ENCODE data around the gene MMP27.

Gene MMP27

DNA sequence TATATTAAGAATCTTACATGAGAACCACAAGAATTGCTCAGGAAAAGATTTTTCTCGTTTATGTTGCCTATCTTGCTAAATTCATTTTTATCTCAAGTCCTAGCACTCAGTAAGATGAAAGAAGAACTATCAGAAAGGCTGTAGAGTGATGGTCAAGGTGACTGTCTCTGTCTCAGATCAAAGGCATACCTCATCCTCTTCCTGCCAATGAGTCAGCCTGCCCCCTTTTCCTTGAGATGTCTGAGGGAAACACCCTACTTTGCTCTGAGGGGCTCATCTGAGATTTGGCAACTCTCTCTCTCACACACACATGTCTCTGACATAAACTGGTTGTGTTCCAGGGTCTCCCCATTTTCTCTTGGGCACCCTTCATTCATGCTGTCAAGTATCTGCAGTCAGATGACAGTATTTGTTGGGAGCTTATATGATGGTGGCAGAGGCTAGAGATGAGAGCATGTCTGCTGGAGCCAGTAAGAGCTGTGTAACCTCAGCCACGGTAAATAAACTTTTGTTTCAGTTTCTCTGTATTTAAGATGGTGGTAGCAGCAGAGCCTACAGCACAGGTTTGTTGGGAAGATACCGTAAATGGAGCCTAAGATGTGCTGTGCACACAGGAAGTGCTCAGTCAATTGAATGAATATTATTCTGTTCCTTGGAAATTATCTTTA lies 1.6 kb downstream of the MMP27 start:
- no peak for DNase-seq (ENCODE audit: low read depth)

DNA sequence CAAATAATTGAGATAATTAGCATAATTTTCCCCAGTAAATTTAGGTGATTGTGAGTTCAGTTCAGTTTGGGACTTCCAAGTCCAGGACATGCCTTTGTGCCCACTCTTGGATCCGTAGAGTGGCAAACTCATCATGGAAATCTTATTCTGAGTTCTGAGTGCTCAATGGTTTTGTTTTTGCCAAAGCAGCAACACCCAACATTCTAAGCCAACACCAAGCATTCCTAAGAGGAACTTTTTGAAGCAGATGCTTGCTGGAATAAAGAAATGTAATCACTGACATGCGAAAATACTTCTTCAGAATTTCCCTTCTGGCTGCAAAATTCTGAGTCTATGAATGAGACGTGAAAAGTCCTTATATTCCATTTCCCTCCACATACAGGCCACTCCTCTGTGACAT lies 10.4 kb downstream of the MMP27 start:
- no peak for DNase-seq (ENCODE audit: low read depth)

DNA sequence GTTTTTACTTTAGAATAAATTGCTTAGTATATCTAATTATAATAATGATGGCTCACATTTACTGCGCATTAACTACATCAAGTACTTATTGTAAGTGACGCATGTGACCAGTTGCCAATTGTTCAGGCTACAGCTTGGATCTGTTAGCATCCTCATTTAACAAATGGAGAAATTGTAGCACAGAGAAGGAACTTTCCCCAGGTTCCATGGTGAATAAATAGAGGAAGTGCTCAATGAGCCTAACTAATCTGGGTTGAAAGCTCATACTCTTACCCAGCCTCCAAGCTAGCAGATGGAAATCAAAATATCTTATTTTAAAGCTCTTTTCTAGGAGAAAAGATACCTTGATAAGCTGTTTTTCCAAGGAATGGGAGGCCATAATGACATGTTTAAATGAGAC lies 19.8 kb downstream of the MMP27 start:
- no peak for DNase-seq (ENCODE audit: low read depth)

DNA sequence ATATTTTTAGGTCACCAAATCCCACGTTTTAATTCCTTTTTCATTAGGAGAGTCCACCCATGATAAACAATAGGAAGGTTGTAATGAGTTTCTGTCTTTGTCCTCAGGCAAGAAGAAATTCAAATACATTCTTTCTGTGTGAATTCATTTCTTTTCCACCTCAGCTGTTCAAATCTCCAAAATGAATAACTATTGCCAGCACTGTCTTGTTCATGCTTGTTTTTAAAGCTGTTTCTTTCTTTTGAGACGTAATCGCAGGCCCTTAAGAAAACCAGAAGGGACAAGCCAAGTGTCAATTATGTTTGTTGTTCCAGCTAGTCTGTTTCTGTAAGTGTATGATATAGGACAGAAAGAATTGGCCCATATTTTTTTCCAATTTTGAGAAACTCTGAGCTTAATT lies 20.2 kb downstream of the MMP27 start:
- no peak for DNase-seq (ENCODE audit: low read depth)

DNA sequence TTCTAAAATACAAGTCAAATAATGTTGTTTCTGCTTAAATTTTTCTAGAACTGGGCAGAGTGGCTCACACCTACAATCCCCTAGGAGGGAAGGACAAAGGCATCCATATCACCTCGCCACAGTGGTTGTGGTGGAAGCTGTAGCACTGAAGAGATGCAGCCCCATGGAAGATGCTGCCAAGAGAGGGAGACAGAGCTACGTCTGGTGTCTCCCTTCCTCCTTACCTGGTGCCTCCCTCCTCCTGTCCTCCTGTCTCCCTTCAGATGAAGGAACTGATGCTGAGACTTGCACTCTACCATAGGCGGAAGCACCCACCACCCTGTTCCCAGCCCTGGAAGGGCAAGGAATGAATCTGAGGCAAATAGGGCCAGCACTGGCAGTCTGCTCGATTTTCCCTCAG lies 22.3 kb downstream of the MMP27 start:
- DNase-seq (ENCODE audit: low read depth) = no peak

DNA sequence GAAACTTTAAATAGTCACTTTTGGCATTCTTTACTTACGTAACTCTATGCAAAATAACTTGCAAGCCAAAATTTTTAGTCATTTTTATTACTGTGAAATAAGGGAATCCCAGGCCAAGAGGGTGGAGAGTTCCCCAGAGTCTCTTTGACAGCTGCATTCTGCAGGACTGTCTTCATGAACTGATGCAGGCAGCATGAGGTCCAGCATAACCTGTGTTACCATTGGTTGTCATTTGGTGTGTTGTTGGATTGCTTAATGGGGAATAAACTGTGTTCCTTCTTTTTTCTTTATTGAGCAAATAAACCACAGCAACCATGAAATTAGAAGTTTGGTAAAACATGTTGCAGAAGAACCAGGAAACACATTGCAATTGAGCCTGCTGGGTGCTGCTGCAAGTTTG lies 24.6 kb downstream of the MMP27 start:
- no peak for DNase-seq (ENCODE audit: low read depth)

DNA sequence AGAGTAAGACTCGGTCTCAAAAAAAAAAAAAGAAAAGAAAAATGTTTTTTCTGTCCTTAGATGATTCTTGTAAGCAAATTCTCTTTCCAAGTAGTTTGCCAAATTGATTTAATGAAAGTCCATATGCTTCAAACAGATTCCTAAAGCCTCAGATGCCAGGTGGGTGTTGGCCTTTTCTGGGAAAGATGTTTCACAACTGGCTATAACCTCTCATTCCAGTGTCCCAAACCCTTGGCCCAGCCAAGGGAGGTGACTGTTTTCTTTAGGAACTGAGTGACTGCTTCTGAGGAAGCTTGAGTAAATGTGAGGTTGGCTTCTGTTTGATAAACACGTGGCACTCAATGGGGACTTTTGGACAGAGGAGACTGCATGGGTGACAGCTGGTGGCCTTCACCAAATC lies 27.5 kb downstream of the MMP27 start:
- no peak for DNase-seq (ENCODE audit: low read depth)

DNA sequence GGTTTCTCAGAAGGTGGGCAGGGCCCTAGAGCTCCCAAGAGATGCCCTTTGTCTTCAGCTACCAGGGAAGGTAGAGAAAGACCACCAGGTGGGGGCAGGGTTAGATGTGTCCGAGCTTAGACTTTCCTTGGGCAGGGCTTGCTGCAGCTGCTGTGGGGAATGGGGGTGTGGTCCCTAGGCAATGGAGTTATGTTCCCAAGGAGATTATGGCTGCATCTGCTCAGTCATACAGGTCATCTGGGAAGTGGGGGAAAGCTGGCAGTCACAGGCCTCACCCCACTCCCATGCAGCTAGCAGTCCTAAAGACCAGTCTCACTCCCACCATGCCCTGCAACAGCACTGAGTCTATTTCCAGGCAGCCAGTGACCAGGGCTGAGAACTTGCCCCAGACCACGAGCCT lies 29.5 kb downstream of the MMP27 start:
- no peak for DNase-seq (ENCODE audit: low read depth)

DNA sequence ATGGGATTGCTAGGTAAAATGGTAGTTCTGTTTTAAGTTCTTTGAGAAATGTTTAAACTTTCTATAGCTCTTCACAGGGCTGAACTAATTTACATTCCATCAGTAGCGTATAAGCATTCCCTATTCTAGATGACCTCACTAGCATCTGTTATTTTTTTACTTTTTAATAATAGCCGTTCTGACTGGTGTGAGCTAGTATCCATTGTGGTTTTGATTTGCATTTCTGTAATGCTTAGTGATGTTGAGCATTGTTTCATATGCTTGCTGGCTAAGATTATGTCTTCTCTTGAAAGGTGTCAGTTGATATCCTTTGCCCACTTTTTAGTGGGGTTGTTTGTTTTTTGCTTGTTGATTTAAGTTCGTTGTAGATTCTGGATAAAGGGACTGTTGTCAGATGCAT lies 35.9 kb downstream of the MMP27 start:
- no peak for DNase-seq (ENCODE audit: low read depth)

DNA sequence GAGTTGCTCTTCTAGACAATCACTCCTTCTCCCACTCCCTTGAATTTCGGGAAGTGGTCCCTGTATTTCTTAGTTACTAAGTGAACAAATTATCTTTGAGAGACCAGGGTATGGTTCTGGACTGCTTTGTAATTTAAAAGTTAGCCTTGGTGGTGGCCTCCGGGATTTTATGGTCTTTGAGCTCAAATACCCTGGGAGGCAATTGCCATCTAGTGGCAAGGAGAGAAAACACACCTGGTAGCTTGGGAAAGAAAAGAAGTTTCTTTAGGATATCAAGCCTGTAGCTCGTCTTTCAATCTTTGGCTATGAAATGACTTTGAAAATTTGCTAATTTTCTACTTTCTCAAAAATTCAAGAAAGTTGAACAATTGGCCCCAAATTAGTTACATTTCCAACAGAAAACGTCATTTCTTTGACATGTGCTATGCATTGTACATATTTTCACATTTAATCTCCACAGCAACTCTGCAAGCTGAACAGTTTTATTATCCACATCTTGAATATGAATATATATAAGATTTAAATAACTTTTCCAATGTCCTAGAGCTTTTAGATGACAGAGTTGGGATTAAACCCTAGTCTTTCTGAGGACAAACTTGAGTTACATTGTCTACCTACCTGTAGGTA lies 39.1 kb downstream of the MMP27 start:
- DNase-seq (ENCODE audit: low read depth) = peak; percentile 12

DNA sequence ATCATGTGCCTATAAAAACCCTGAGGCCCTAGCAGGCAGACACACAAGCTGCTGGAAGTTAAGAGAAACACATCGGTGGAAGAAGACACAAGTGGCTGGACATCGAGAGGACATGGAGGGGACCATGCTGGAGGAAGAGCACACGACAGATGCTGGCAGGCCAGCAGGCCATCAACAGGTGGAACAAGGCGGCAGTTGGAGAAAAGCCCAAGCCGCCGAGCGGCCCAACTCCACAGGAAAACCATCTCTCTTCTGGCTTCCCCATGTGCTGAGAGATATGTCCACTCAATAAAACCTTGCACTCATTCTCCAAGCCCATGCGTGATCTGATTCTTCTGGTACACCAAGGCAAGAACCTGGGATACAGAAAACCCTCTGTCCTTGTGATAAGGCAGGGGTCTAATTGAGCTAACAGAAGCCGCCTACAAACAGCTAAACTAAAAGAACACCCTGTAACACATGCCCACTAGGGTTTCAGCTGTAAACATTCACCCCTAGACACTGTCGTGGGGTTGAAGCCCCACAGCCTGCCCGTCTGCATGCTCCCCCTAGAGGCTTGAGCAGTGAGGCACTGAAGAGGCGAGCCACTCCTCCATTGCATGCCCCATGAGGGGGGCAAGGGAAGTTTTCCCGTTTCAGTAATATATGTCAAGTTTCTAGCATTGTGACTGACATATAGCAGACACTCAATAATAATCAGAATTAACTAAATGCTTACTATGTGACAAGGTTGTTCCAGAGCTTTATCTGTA lies 41.4 kb downstream of the MMP27 start:
- no peak for DNase-seq (ENCODE audit: low read depth)

DNA sequence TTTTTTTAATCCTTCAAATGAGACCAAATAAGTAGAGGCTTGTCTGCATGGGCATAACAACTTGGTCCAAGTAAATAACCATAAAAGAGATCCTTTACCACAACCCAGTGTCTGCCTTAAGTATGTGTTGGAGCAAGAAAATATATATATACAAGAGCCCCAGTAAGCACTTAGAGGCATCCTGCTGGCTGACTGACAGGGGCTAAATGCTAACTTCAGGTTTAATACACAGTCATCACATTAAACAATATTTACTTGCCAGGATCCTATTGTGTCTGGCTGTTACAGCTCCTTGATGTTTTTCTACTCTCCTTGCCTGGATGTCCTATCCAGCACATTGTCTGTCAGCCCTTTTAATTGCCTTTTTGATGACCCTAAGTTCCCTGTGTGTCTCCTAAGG lies 43.0 kb downstream of the MMP27 start:
- DNase-seq (ENCODE audit: low read depth) = no peak

DNA sequence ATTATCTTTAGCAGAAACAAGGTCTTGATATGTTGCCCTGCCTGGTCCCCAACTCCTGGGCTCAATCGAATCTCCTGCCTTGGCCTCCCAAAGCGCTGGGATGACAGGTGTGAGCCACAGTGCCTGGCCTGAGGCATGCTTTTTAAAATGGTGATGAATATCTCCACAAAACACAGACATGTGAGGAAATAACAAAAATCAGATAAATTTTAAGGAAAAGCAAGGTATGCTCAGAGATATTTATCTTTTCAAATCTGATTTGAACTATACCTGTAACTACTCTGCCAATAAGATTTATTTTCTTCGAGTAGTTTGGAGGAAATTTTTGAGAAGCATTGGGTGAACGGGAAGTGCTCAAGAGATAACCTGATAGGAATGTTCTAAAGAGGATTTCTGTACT lies 44.5 kb downstream of the MMP27 start:
- no peak for DNase-seq (ENCODE audit: low read depth)

DNA sequence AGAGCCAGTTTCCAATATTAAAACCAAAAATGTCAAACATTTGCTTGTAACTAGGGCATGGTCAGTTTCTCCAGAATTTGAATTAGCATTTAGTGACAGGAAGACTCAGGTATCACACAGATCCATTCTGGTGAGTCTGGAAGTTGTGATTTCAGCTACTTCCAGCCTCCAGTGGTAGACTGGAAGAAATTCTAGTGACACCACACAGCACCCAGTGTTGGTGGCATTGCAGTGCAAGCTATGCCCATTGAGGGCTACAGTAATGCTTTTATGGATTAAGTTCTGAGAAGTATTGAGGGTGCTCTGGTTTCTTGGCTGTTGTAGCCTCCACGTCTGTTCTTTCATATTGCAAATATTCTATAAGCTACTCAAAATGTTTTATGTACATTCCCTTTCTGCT lies 49.0 kb downstream of the MMP27 start:
- no peak for DNase-seq (ENCODE audit: low read depth)

DNA sequence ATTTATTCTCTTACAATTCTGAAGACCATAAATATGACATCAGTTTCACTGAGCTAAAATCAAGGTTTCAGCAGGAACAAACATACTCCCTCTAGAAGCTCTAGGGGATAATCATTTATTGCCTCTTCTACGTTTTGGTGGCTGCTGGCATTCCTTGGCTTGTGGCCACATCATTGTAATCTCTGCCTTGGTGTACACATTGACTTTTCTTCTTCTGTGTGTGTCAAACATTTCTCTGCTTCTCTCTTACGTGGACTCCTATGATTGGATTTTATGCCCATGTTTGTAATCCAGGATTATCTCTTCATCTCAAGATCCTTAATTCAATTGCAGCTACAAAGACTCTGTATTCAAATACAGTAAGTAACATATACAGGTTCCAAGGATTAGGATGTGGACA lies 50.0 kb downstream of the MMP27 start:
- no peak for DNase-seq (ENCODE audit: low read depth)

DNA sequence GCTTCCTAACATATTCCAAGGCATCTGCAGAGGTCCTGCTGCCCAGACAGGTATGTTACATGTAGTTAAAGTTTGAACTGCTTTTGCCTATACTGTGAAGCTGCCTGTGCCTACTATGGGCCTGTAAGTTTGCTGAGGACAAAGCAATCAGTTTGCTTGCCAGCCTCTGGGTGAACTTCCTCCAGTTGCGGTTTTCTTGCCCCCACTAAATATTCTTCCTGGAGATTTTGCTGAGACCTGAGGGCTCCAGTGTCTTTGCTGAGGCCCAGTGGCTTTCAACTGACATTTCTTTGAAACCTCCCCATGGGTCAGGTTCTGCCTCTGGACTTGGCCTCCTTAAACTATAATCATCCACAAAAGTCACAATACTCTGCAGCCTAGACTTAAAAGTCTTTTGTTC lies 50.8 kb downstream of the MMP27 start:
- DNase-seq (ENCODE audit: low read depth) = no peak

DNA sequence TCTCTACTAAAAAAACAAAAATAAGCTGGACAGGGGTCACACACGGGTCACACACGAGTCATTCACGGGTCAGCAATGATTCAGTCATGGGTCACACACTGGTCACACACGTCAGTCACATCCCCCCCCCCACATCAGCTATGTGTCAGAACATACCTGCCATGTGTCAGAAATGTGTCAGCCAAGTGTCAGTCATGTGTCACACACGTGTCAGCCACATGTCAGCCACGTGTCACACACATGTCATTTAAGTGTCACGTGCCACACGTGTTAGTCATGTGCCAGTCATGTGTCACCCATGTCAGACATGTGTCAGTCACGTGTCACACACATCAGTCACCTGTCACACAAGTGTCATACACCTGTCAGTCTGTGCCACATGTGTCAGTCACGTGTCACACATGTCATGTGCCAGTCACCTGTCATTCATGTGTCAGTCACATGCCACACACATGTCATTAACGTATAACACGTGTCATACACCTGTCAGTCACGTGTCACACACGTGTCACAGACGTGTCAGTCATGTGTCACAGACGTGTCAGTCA lies 51.8 kb downstream of the MMP27 start:
- no peak for DNase-seq (ENCODE audit: low read depth)

DNA sequence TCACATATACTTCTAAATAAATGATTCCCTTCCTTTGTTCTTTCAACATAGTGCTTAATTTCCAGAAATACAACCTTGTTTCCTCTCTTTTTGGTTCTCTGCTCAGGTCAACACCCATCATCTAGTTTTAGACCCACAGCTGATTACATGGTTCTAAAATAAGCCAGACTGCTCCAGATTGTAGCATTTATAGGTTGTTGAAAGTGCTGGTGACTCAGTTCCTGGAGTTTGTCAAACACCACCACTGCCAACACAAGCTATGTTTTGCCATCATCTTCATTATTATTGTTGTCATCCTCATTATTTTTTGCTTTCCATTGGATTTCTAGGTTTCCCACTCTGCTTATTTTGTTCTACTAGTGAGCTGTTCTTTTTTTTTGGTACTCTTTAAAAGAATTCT lies 58.1 kb downstream of the MMP27 start:
- DNase-seq (ENCODE audit: low read depth) = no peak

DNA sequence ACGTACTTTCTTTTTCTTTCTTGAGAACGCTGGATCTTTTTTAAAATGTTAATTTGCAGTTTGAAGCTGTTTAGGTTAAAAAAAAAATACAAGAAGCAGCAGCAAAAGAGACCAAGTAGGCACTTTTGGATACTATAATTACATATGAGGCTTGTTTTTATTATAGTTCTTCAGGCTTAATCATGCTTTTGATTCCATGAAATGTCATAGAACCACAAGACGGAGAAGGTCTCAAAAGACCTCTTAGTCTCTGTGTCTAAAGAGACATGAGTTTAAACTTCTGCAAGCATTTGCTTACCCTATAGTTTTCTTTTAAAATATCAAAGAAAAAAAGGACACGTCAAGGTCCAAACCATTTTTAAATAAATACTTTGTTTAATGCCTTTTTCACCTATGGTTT lies 61.6 kb downstream of the MMP27 start:
- no peak for DNase-seq (ENCODE audit: low read depth)
